NCI-H526 (cell line): ENCODE data around the gene AGER.

ENCODE experiments used
- DNase-seq, 2 experiments: peaks; one replicate each; lab custom pipeline; 2025; lab: John Stamatoyannopoulos, UW

Gene AGER

DNA sequence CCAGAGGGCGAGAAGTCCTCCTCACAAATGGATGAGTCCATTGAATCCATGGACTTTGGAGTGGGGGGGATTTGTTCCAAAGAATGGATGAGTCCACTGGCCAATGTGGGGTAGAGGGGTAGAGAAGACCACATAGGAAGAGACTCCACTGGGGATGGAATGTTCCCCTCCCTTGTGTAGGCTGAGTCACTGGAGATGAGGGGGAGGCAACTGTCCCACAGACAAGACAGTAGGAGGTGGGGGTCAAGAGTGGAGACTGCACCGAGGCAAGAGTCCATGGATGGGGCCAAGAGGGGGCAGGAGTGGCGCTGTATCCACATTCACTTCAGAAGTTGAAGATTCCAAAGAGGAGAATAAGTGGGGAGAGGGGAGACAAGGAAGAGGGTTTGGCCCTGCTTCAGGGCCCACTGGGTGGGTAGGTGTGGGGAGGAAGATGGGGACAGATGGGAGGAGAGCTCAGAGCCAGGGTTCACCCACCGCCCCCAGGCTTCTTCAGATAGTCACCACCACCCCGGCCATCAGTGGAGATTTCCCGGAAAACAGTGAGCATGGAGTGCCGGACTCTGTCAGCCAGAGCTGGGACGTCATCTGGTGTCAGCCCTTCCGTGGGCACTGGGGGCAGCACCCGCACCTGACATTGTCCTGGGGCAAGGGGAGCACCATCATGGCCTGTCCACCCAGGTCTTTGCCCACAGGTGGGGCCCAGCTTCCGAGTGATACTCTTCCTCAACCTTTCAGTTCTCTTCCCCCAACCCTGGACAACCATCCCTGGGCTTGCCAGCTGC, 15.1 kb downstream of the AGER start:
- DNase-seq = no peak

DNA sequence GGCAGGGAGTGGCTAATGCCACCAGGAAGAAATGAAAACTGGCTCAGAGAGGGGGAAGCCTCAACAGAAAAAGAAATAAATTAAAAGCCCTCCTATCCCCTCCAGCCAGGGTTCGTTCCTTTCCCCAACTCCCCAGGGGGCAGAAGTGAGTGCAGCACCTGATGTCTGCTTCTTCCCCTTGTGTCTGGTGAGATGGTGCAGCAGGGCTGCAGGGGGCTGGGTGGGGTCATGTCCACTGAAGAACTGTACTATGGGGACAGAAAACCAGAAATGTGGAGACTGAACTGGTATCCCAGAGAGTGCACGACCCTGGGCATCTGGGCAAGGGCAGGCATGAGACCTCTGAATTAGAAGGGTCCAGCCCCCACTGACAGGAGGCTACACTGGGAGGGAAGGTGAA, 15.7 kb downstream of the AGER start:
- no peak for DNase-seq

DNA sequence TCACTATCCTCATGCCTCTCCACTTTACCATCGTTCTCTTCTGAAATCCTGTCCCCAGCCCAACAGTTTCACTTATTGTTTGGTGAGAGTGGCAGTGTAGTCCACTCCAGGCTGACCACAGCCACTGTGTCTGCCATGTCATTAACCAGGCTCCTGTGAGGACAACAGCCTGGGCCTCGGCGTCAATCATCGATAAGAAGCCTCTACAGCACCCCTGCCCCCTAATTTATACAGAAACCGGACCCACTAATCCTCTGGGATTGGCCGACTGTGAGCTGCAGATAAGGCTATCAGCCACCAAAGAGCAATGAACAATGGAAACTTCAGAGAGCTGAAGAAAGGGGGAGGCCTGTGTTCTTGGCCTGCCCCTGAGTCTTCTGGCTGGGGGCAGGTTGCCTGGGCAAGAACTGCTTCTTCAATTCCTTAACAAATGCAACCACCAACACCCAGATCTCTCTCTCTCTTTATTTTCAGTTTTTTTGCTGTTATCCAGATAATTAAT, 16.2 kb downstream of the AGER start:
- no peak for DNase-seq

DNA sequence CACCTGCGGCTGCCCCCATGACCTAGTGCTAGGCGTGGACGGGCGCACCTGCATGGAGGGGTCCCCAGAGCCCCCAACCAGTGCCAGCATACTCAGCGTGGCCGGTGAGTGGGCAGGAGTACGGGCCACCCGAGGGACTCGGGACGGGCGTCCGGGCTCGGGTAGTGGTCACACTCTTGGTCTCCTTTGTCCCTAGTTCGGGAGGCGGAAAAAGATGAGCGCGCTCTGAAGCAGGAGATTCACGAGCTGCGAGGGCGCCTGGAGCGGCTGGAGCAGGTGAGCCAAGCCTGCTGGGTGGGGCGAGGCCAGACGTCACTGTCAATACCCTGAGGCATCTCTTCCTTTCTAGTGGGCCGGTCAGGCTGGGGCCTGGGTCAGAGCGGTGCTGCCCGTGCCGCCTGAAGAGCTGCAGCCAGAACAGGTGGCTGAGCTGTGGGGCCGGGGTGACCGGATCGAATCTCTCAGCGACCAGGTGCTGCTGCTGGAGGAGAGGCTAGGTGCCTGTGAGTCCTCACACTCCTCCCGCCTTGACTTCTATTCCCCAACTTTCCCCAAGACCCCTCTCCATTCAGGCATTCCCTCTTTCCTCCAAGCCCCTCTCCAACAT, 16.8 kb downstream of the AGER start:
- no peak for DNase-seq

DNA sequence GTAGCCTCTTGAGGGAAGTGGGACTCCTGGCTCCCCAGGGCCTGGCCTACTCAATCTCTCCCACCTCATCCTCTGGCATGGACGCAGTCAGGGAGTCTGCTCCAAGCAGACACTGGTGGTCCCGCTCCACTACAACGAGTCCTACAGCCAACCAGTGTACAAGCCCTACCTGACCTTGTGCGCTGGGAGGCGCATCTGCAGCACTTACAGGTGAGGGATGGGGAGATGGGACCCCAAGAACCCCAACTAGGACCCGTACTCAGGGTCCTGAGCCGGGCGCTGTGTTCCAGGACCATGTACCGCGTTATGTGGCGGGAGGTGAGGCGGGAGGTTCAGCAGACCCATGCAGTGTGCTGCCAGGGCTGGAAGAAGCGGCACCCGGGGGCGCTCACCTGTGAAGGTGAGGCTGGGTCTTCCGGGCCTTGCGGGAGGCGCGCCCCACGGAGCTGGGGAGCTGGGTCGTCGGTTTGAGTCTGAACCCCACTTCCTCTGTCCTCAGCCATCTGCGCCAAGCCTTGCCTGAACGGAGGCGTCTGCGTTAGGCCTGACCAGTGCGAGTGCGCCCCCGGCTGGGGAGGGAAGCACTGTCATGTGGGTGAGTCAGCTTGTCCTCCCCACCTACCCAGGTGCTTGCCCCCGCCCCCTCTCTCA, 17.5 kb downstream of the AGER start:
- no peak for DNase-seq

DNA sequence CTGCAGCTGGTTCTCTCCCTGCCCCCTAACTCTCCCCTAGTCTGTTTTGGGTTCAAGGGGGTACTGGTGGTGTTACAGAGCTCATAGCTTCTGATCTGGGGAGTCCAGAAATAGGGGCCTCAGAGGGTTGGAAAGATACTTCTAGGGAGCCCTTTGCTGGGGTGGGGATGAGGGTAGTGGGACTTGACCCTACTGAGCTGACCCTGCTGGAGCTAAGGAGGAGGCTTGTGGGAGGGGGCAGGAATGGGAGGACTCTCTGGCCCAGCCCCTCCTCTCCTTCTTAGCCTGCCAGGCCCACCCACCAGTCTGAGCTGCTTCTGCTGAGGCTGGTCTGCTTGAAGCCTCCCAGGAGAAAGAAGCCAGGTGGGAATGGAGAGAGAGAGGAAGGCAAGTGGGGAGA, 19.8 kb downstream of the AGER start, which contains the start of gene EGFL8:
Gene EGFL8 (plus strand): TSS at position 301 of the 400 bp plus-strand sequence. CDS start 1,571 bp downstream, outside the sequence.
- no peak for DNase-seq

DNA sequence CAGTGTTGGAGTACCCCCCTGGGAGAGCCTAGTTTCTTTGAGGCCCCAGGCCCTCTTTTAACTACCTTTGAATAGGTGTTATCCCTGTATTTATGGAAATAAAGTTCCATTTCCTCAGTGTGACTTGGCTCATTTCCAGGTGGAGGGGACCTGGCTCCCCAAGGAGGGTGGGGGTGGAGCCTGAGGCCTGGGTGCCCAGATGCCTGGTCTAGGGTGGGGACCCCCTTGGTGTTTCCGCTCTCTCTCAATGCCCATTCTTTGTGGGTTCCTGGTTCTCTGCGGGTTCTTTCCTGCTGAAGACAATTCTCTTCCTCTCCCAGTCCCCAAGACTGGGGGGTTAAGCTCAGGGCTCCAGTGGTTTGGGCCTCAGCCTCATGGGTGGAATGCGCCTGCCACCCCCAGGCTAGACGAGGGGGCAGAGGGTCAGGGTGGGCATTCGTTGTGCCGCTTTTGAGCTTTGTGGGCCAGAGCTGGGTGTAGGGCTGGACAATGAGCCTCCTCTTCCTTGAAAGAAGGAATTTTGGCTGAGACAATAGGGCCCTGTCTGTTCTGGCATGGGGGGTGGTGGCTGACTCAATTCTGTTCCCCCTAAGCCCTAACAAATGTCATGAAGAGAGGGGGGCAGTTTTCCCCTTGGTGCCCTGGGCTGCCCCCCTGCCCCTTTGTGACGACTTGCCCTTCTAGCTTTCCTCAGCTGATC, 20.3 kb downstream of the AGER start:
- no peak for DNase-seq

DNA sequence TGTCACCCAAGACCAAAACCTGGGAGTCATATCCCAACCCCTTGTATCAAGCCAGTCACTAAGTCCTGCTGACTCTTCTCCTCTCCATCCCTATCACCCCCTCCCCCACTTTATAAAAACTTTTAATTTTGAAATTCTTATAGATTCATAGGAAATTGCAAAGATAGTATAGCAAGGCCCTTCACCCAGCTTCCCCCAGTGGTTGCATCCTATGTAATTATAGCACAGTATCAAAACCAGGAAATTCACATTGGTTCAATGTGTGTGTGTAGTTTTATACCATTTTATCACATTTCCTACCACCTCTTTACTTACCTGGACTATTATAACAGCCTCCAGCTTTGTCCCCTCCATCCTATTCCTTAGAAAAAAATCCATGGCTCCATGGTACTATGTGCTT, 26.0 kb downstream of the AGER start:
- DNase-seq = no peak

DNA sequence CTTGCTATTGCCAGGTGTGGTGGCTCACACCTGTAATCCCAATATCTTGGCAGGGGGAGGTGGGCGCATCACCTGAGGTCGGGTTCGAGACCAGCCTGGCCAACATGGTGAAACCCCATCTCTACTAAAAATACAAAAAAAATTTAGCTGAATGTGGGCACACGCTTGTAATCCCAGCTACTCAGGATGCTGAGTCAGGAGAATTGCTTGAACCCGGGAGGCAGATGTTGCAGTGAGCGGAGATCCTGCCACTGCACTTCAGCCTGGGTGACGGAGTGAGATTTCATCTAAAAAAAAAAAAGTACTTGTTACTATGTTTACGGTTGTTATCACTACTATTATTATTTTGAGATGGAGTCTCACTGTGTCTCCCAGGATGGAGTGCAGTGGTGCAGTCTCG, 27.2 kb downstream of the AGER start:
- DNase-seq = no peak

DNA sequence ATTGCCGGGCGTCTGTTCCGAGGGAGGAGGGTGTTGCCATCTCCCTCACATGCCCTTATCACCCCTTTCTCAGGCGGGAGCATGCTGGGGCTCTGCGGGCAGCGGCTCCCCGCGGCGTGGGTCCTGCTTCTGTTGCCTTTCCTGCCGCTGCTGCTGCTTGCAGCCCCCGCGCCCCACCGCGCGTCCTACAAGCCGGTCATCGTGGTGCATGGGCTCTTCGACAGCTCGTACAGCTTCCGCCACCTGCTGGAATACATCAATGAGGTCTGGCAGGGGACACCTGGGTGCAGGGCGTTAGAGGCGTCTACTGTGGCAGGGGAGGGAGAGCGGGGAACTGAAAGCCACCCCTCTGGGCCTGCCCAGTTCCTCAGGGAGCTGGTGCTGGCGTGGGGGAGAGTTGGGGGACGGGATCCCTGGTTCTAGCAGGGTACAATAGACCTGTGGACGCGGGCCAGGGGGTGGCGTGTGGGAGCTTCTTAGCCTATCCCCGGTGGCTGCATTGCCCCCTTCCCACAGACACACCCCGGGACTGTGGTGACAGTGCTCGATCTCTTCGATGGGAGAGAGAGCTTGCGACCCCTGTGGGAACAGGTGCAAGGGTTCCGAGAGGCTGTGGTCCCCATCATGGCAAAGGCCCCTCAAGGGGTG, 29.4 kb downstream of the AGER start:
- DNase-seq = peak; percentile 53 to 83

DNA sequence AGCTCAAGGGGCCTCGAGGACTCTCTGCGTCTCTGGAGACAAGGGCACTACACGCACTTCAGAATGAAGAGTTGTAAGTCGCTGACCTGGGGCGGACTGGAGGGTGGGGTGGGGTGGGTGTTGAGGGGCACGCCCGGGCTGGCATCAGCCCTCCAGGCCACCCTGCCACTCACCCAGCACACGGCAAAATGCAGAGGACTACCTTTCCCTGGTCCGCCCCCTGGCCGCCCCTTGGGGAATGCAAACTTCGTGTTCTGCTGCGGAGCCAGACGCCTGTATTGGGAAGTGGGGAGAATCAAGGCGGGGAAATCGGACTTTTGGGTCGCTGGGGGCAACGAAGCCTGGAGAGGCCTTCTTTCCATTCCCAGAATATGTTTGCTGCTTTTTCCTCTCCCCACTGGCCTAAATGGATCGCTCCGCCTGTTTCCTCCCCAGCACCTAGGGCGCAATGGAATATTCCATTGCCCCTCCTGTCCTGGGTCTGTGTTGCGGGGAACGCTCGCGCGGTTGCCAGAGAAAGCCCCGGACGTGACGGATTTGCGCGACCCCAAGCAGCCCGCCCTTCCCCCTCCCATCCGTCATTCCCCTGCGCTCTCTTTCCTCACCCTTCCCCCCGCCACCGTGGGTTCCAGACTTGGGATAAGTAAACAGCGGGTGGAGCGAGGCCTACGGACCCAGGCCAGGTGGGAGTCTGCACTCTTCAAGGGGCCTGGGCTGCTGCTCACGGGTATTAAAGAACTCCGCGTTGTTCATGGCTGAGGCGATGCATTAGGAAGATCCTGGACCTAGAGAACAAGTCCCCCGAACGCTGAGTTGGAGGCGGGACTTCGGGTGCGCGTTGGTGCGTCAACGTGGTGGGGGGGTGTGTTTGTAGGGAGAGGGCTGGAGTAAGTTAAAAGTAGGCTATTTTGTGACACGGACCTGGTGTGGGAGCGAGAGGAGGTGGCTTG, 30.2 kb downstream of the AGER start, which contains the start of gene PPT2:
Gene PPT2 (plus strand): TSS at position 578 of the 950 bp plus-strand sequence. CDS start 454 bp downstream, outside the sequence.
- peak; percentile 85 to 93 for DNase-seq

DNA sequence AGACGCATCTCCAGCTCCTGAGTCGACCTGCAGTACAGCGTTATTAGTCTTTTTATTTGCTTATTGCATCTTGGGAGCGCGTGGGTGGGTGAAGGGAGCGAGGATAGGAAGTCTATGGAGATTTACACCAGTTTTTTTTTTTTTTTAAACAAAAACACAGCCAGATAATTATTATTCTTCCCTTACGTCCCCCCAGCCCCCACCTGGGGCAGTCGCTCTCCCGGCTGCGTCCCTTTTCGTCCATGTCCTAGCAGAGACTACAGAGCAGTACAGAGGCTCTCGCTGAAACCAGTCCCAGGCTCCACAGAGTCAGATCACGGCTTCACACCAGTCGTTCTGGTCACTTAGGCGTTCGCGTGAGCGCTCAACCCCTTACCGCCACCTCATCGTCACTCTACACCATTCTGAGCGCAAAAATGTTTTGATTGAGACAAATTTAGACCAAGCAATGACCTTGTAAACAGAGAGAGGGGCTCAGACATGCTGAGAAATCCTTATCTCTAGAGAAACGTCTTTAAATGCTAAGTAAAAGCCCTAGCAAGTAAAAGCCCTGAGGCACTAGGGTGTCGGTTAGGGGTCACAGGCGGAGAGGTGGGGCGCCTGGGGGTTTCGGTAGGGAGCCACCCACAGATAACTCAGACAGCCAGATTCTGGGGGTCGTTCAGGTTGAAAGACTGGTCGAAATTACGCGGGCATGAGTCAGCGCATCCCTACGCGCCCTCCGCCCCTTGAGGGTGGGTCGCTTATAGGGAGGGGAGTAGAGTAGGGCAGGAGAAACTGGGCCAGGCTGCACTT, 31.1 kb downstream of the AGER start:
- peak in 1 of 2 experiments; percentile 74 for DNase-seq

DNA sequence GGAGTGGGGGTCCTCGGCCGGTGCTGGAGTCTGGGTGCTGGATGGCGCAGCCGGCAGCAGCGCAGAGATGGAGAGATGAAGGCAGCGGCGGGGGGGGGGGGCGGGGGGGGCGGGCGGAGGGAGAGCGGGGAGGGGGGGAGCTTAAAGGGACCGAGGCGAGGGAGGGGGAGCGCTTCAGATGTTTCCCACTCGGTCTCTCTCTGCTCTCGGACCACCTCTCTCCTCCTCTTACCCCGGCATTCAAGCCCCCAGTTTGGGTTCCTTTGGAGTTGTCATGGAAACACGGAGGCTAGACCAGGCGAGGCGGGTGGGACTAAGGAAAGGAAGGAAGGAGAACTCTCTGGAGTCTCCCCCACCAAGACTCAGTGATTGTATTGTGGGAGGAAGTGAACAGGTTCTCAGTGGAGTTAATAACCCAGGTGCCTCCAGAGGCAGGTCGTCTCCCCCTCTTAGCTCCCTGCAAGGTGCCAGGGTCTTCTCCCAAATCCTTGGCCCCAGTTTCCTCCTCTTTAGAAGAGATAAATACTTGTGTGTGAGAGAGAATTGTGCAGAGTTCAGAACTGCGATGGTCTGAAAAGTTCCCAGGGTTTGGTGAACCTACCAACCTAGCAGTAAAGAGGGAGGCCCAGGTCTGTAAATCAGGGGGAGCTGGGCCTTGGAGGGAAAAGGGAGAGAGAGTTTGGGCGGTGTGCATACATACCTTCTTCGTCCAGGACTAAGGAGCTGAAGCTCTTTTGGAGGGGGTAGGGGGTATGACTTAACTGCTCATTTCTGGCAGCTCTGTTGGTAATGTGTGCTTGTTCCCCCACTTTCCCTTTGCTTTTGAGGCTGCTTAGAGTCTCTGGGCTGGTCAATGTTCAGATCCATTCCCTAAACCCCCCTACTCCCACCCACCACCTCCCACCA, 31.9 kb downstream of the AGER start, which contains the start of gene PRRT1:
Gene PRRT1 (minus strand): TSS at position 77 of the 906 bp plus-strand sequence. CDS start 112 bp downstream, outside the sequence.
- DNase-seq = no peak

DNA sequence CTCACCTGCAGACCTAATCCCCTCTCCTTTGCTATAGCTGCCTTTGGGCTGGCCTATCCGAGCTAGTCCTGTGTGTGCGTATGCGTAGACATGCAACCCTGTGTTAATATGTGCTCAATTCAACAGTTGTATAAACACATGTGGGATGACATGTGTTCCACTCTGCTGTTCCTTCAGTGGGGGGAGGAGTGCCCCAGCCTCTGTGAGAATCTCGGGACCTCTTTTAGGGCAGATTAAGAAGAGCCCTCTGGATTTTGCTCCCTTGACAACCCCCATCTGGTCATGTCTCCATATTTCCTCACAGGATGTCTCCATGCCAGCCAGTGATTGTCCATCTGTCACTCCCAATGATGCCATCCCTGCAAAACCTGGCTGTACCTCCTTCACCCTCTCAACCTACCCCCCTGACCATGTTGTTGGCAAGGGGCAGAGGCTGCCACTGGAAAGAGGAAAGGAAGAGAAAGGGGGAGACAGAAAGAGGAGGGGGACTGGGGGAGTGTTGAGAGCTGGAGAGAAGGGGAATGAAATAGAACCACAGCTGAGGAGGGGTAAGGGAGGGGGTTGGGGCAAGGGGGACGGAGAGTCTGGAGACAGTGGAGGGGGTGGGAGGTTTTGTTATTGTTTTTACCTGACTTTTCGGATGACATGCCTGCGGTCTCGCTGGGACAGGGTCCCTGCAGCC, 32.7 kb downstream of the AGER start:
- no peak for DNase-seq

DNA sequence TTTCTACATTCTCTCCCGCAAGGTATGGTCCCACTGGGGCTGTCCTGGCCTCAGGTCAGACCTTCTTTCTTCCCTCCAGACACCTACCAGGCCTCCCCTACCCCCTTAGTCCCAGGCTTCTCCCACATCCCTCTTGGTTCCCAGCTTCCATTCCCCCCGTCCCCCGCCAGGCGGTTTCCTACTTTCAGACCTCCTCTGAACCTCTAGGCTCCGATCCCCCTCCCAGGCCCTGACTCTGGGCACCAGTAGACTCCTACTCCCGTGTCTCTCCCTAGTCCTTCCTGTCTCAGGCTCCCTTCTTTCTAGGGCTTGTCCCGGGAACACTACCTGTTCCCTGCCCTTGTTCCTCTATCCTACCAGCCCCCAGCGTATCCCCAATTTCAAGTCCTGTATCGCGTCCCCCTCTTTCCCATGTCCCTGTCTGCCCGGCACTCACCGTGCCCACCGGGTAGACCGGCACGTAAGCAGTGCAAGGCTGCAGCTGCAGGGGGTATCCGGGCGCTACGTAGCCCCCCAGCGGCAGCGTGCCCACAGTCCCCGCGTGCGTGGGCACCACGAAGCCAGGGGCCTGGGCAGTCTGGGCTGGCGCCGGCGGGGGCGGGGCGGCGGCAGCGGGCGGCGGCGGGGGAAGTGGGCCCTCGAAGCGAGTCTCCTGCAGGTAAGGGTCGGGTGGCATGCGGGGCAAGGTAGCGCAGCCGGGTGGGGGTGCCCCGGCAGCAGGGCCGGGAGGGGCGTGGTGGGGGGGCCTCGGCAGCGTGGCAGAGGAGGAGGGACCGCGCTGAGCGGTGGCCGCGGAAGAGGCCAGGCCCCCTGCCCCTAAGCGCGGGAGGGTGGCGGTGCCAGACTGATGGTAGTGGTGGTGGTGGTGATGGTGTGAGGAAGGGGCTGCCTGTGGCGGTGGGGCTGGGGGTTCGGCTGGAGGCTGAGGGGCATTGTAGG, 33.9 kb downstream of the AGER start:
- no peak for DNase-seq

DNA sequence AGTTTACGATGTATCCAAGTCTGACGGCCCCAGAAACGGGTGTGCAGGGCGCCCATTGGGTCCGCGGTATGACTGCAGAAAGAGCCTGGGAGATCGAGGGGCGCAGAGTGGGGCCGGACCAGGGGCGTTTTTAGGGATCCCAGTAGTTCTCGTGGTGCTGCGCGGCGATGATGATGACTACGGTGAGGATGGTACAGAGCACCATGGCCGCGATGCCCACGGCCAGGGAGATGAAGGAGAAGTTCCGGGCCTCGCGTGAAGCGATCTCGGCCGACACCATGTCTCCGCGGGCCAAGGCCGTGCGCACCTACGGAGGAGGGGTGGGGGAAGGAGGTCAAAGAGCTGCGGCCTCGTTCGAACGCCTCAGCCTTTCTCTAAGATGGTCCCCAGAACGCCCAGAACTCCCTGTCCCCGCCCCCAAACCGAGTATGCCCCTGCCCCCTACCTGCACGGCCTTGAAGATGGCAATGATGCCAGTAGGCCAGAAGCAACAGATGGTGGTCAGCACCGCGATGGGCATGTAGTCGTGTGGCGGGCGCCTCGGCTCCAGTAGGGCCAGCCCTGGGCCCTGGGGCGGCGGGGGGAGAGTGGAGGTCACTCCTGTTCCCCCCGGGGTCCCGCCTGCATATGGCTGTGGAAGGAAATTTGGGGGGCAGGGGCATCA, 34.8 kb downstream of the AGER start:
- no peak for DNase-seq
